NCI-H187 (cell line): ENCODE results near the gene ZBTB20.
A peak's percentile ranks its signal among the peaks of the same experiment; 100 is the strongest.

Experiments
- DNase-seq, 2 experiments: peaks; one replicate each; lab custom pipeline; 2025; lab: John Stamatoyannopoulos, UW

The ZBTB20 gene

DNA sequence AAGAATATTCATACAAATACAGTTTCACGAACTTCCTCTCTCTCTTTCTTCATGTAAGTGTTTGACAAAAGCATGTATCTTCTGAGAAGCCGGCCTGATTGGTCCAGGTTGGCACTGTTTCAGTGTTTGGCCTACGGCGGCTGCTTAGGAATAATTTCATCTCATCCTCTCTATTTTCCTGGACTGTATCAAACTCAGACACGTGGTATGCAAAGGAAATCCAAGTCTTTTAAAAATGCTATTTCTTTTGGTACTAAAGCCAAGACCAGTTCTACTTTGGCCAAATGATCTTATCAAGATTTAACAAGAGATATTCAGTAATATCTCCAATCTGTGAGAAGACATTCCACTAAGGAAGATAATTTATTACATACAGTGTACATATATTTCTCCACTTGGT is 700.5 kb downstream of the ZBTB20 start:
- DNase-seq = no peak

DNA sequence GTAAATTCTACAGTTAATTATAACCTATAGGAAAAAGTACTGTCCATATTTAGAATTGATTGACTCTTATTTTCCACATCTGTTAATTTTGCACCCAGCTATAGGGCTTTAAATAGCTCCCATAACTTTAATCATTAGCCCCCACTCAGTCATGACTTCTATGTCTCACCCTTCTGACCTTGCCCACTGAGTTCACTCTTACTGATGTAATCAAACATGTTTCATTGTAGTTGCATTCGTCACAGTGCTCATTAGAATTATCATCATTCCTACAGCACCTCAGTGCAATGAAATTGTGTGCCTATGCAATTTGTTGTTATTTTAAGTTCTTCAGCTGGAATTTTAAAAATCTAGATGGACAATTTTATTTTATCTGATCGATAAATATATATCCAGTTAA is 701.9 kb downstream of the ZBTB20 start:
- no peak for DNase-seq

- no peak for DNase-seq
Measured at GRCh38 chr3:114444216-114444615, 702.9 kb downstream of the ZBTB20 start.

GRCh38 chr3:114442246-114442645 is 704.8 kb downstream of the ZBTB20 start:
- DNase-seq = no peak

GRCh38 chr3:114441386-114441785 is 705.7 kb downstream of the ZBTB20 start:
- no peak for DNase-seq

GRCh38 chr3:114440700-114441099 is 706.4 kb downstream of the ZBTB20 start:
- no peak for DNase-seq

GRCh38 chr3:114439284-114439683 is 707.8 kb downstream of the ZBTB20 start:
- no peak for DNase-seq

GRCh38 chr3:114437897-114438296 is 709.2 kb downstream of the ZBTB20 start:
- no peak for DNase-seq

DNA sequence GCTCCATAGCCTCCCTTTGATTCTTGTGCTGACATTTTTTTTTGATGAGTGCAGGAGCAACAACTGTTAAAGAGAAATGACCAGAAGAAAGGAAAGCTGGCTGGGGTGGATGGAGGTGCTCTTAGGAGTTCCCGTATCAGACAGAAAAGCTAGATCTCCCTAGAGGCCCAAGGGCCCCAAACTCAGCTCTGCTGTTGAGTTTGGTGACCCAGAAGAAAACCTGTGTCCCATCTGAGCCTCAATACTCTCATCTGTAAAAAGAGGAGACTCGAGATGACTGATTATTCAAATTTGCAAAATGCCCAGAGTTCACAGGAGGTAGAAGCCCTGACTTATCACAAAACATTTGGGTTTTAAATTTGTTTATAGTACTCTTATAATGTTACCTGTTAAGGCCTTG is 710.9 kb downstream of the ZBTB20 start:
- no peak for DNase-seq

DNA sequence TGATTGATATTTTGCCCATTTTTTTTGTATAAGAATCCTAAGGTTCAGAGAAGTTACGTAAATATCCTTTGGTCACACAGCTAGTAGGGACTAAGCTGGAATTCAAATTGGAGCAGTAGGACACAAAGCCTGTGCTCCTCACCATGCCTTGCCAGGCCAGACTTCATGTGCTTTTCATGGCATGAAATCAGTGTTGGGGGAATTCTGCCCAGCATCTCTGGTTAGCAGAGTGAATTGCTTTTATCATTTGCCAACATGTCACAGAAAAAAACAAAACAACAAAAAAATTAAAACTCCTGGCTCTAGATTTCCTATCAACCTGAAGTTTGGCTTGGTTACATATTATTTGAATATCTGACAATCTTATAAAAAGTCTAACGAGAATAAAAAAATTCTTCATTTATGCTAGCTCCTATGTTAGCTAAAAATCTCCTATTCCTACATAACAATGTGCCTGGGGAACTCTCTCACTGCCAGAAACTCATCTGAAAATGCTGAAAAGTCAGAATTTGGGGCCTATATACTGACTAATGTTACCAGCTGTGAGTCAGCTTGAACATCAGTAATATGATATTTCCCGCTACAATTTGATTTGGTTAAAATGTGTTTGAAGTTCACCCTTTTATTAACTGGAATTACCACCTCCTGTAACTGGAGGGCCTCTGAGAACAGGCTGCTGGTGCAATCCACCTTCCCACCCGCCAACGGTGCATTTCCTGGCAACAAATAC is 711.5 kb downstream of the ZBTB20 start:
- DNase-seq = no peak

DNA sequence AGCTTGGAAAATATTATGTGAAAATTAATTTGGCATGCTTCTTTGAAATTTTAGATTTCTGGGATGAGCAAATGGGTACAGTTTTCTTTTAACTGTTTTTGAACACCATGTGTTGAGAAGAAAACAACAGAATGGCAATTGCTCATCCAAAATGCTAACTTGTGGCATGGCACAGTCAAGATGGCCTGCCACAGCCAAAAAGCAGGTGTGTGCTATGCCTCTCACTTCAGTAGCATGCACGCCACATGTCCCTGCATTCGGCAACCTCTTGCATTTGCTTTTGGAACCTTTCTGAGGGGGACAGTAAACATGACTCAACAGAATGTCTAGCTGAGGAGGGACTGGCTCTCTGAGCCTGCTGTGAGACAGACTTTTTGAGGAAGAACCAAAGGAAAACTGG is 714.8 kb downstream of the ZBTB20 start:
- DNase-seq = no peak

- DNase-seq = no peak
Measured at GRCh38 chr3:114428044-114428595, 719.0 kb downstream of the ZBTB20 start.

DNA sequence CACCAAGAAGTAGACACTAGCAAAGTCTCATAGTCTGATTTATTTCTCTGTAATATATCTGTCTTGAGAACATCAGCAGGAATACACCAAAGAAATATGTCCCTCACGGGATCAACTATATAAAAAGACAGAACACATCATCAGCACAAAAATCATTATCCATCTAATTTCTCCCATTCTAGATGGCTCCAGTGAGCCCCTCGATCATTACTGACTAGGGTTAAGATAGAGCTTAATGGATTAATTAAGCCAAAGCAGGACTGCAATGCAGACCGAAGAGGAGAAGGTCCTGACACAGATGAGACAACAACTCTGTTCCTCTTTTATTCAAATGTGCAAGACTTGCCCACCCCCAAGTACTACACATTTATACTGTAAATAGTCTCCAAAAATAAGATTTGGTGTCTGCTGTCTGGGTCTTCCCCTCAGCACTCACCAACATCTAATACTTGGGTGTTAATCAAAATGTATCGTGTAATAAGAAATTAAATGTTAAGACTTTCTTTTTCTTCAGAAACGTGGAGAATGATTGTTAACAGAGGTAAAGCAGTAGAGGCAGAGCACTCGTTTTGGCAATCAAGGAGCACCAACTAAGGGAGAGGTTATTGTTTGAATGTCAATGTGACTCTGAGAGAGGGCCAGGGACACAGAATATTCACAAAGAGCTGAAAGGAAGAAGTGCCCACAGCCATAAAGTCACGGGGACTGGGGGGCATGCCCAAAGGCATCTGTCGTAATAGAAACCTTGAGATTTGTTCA is 719.6 kb downstream of the ZBTB20 start:
- DNase-seq = no peak

DNA sequence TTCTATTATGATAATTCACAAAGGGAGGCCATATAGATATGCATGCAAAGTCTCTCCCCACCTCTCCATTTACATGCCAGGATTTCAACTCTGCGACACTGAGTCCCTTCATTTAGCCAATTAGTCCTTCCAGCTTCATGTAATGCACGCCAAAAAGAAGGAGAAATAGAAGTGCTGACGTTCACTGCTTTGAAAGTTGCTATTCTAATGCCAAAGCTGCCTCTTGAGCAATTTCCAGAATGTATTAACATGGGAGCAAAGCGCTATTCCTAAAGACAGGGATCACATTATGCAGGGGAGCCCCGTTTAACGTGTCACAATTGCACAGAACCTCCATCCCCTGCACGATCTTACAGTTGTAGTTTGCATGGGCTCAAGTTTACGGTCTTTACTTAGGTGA is 722.8 kb downstream of the ZBTB20 start:
- DNase-seq = no peak

- DNase-seq = no peak
Measured at GRCh38 chr3:114421204-114421603, 725.9 kb downstream of the ZBTB20 start.

DNA sequence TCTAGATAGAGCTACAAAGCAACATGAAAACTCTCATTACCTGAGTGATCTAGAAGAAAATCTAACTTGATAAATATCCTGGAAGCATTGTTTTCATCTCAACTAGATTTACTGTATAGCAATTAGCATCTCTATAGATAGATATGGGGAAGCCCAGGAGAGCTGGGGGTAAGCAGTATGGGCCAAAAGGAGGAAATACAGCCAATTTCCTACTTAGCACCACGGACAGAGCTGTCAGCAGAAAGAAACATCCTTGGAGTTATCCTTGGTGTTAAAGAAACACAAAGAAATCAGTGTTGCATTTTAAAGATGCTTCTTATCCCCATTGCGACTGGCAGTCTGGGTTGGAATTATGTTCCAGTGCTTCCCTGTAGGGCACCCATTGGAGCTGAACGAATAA is 727.0 kb downstream of the ZBTB20 start:
- DNase-seq = no peak

DNA sequence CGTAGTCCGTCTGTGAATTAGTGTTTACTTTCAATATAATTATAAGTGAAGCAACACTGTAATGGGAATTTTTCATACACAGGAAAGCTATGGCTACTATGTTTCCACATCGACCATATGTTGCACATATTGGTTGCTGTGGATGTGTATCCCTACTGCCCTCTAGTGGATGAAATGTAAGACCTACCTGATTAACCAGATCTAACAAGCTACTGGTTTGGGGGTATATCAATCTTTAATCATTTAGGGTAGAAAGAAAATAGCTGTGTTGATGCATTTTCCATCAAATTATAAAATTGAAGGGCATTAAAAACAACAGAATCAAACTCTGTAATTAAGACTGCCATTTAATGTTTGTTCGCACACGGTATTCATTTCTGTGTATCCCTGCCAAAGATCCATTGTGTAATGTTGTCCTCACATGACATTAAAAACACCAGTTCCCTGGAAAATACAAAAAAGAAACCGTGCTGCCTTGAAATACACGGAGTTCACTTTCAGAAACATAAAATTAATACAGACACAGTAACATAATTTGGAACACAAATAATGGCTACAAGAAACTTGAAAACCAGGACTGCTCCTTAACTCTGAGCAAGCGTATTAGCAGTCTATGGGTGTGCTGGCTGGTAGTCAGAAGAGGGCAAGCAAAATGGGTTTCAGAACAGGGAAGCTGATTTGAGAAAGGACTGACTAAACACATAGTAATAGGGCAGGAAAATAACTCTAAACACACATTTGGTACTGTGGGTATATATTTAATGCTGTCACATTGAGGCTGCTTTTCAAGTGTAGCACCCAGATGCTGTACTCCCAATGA is 728.2 kb downstream of the ZBTB20 start:
- peak; percentile 8 to 58 for DNase-seq

- no peak for DNase-seq
Measured at GRCh38 chr3:114418107-114418506, 729.0 kb downstream of the ZBTB20 start.

DNA sequence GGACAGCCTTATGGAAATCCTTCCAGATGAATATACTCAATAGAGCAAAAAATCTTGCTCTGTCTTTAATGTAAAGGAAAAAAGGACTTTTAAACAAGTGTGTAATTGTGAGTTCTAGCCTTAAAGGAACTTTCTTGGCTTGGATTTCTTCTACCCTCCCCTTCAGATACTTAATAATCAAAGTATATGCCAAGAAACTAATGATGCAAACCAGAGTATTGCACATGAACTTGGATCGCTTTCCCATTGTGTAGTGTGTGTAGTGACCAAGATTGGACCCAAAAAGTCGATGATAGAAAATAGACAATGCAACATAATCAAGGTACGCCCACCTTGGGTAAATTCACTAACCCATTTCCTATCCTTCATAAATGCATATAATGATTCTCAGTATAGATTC is 729.4 kb downstream of the ZBTB20 start:
- DNase-seq = no peak

GRCh38 chr3:114417265-114417664 is 729.8 kb downstream of the ZBTB20 start:
- DNase-seq = no peak

GRCh38 chr3:114411811-114412803 is 735.0 kb downstream of the ZBTB20 start:
- no peak for DNase-seq
